Measurements from ENCODE around the gene TMEM114. TPM values are rescaled to one million over a fixed set of nuclear protein-coding genes. Genes with fewer than 3 reads are reported as not detected.
A peak's percentile ranks its signal among the peaks of the same experiment; 100 is the strongest.

TMEM114 gene
- total RNA-seq, 1 experiment from 2014 or later = not detected

- ChIA-PET CTCF (interaction anchor here (1.6 kb wide), 1 partner anchor 224 kb away, joined by 4 read pairs; no protein-coding TSS in a partner anchor), POLR2A (no interaction called here), RAD21 (ENCODE audit: low non-redundant PET in 1 of 2, low total read pairs in 2 of 2, uncharacterized antibody in 2 of 2, unreplicated experiment in 2 of 2) (no interaction called here)
- peak overlapping the region; percentile 48 for H3K4me2 ChIP-seq (ENCODE audit: low read length)
- peaks cover 0 to 4% of the 10 kb centered on the region in 2 experiments; a peak in 1 of 4 replicates for H3K4me1 ChIP-seq (ENCODE audit: control insufficient read depth in 1 of 2, insufficient read depth in 2 of 2, low read length in 2 of 2)
- no peak overlapping the region for H3K9ac ChIP-seq (ENCODE audit: low read length)
- no TSS peak for BruUV-seq (replicated peaks)
- no peaks in the 10 kb centered on the region for H3K79me2 ChIP-seq (ENCODE audit: insufficient read depth, low read length)
- H3K9me3 ChIP-seq (ENCODE audit: control insufficient read depth in 1 of 2, insufficient read depth in 1 of 2, low read depth in 1 of 2, low read length in 2 of 2) = no peaks in the 10 kb centered on the region
- H3K27me3 ChIP-seq (ENCODE audit: insufficient read depth, low read length) = no peaks in the 10 kb centered on the region
- H3K36me3 ChIP-seq (ENCODE audit: control insufficient read depth in 1 of 2, insufficient read depth in 2 of 2, low read length in 2 of 2) = no peaks in the 10 kb centered on the region
- no peak overlapping the region for H3K4me3 ChIP-seq (replicated peaks in 1 of 2; ENCODE audit: low read depth in 1 of 2, low read length in 2 of 2)
- TF ChIP-seq JUND (IDR thresholded peaks at IDR 0.05) = no peak
- TF ChIP-seq MAX (IDR thresholded peaks at IDR 0.05) = peak; percentile 69
- no peak for TF ChIP-seq REST (IDR thresholded peaks at IDR 0.05; ENCODE audit: low read depth)
- TF ChIP-seq YY1 (IDR thresholded peaks at IDR 0.05; ENCODE audit: extremely low read depth, insufficient replicate concordance, low read depth, low read length) = peak; percentile 56
- TF ChIP-seq EGR1 (IDR thresholded peaks at IDR 0.05; ENCODE audit: low read depth) = no peak
- no peak for TF ChIP-seq ATF3 (IDR thresholded peaks at IDR 0.05)
- no peak for TF ChIP-seq SIN3A (IDR thresholded peaks at IDR 0.05; ENCODE audit: low read depth)
- no peak for TF ChIP-seq SP1 (IDR thresholded peaks at IDR 0.05; ENCODE audit: low read depth)
- TF ChIP-seq CTCF (IDR thresholded peaks at IDR 0.05 in 2 of 3, conservative IDR thresholded peaks at IDR 0.05 in 1 of 3; ENCODE audit: borderline replicate concordance in 1 of 3, insufficient read depth in 1 of 3, low read depth in 2 of 3, low read length in 2 of 3) = peak; percentile 98 to 99 (median 99)
- peak; percentile 99 for TF ChIP-seq RAD21 (IDR thresholded peaks at IDR 0.05; ENCODE audit: low read depth)
- no peak for TF ChIP-seq POLR2A (IDR thresholded peaks at IDR 0.05; ENCODE audit: borderline replicate concordance, extremely low read depth, insufficient read depth, insufficient read length)
- TF ChIP-seq CBX3 (IDR thresholded peaks at IDR 0.05; ENCODE audit: low read depth) = 0 out of 2 replicates have a peak, but pooled peaks have one; percentile 42
- TF ChIP-seq SRF (IDR thresholded peaks at IDR 0.05; ENCODE audit: low read depth) = peak; percentile 61; the same call in 1 of the 2 replicates
- no peak for TF ChIP-seq ZNF274 (IDR thresholded peaks at IDR 0.05; ENCODE audit: low read depth, low read length)
- ATAC-seq (peak; percentile 89), DNase-seq (ENCODE audit: low read depth, low spot score) (peak; percentile 94)
- H3K9me2 ChIP-seq (ENCODE audit: insufficient read depth) = no peaks in the 10 kb centered on the region
- no peak overlapping the region for H3K27ac ChIP-seq (ENCODE audit: low read depth, low read length)
- no peaks in the 10 kb centered on the region for H4K20me1 ChIP-seq (ENCODE audit: insufficient read depth)
- intact Hi-C loops (cut with micrococcal nuclease) = loop anchor here (1.0 to 10.0 kb wide), 6 partner anchors 87 to 1940 kb away; no protein-coding TSS in a partner anchor
- no peak overlapping the region for H2AFZ ChIP-seq (ENCODE audit: low read depth, low read length, poor library complexity, severe bottlenecking)
Observed at GRCh38 chr16:8567355-8568230, 22.7 kb downstream of the TMEM114 start.

All from HCT116 (cell line).